Testis (tissue), 2 donors: Measurements from ENCODE around the gene CACNA2D1.

Experiments
- POLR2A ChIP-seq: fragments of 450-650 bp; IDR thresholded peaks from one replicate; pipeline ENCODE4 v1.6.1; 2017; ENCODE audit warnings: antibody characterized with exemption, mild to moderate bottlenecking, moderate library complexity
- TF ChIP-seq, protein P1 (sequence below), 3 experiments: fragments of 450-650 bp in 2 of 3; fragments of 200-600 bp in 1 of 3; sonication (generic) in 1 of 3; IDR thresholded peaks; one replicate each; pipeline ENCODE4 v1.5.1; 2016 to 2019; ENCODE audit warnings: antibody characterized with exemption in 3 of 3, mild to moderate bottlenecking in 2 of 3, moderate library complexity in 1 of 3

DNA sequence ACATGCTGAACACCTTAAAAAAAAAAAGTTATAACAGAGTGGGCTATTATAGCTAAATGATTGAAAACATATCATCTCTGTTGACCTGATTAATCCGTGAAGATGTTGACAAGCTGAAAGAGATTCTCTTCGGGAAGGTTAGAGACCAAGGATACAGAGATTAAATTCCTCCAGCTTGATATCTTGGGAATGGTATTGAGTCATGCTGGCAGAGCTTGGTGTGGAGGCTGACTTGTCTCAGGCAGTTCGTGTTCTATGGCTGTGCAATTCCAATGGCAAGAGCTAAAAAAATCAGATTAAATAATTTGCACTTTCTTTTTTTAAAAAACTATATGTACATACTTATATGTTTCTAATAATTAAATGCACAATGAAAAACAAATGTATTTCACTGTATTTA lies 24.9 kb upstream of the CACNA2D1 start:
- TF ChIP-seq, protein P1, sequence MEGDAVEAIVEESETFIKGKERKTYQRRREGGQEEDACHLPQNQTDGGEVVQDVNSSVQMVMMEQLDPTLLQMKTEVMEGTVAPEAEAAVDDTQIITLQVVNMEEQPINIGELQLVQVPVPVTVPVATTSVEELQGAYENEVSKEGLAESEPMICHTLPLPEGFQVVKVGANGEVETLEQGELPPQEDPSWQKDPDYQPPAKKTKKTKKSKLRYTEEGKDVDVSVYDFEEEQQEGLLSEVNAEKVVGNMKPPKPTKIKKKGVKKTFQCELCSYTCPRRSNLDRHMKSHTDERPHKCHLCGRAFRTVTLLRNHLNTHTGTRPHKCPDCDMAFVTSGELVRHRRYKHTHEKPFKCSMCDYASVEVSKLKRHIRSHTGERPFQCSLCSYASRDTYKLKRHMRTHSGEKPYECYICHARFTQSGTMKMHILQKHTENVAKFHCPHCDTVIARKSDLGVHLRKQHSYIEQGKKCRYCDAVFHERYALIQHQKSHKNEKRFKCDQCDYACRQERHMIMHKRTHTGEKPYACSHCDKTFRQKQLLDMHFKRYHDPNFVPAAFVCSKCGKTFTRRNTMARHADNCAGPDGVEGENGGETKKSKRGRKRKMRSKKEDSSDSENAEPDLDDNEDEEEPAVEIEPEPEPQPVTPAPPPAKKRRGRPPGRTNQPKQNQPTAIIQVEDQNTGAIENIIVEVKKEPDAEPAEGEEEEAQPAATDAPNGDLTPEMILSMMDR (IDR thresholded peaks at IDR 0.05), result no peak
- no peak for TF ChIP-seq POLR2A
